Measurements from ENCODE around the gene FOXC1. TPM values are rescaled to one million over a fixed set of nuclear protein-coding genes. Genes with fewer than 3 reads are reported as not detected.

The FOXC1 gene
- total and polyA plus RNA-seq, 10 of the 15 experiments (the other 5 are each of a cell fraction or from before 2014, with no cell fraction given), result 0.13 to 1.5 (median 0.48) TPM; not detected in 2

DNA sequence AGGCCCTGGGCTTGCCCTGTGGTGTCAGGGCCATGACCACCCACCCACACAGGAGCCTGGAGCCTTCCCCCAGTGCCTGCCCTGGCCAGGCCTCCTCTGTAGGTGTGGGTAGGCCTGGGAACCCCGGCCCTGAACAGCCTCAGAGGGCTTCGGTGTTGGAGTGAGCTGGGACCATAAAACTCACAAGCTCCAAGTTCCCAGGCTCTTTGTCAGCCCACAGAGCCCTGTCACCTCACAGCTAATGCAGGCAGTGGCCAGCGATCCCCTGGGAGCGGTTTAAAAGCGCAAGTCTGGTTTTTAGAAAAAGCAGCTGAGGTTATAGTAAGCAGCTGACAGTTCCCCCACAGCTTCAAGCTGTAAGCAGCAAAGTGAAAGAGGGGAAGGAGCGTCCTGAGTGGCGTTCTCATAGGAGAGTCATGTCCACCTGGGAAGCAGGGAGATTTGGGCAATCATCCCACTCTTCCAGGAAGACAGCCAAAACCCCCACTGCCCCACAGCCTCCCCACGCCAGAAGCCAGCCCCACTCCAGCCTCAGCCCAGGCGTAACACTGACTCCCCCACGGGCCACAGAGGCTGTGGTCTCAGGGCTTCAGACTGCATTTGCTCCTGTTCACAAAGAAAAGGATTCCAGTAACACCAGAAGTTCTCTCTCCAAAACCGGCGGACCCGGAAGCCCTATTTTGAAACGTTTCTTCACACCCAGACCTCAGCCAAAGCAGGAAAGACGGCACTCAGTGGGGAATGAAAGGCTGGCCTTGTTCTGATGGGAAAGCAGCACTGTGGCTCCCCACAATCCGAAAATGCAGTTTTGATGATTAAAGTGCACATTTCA is 34.3 kb upstream of the FOXC1 start (continued):
- TF ChIP-seq BHLHE40 (IDR thresholded peaks at IDR 0.05; ENCODE audit: borderline replicate concordance in 1 of 2, low read depth in 2 of 2, low read length in 1 of 2), result peak; percentile 39 to 57; a peak in 2 of 4 replicates
- TF ChIP-seq GATAD2B (conservative IDR thresholded peaks at IDR 0.05; ENCODE audit: low read depth), result peak; percentile 96
- no peak for TF ChIP-seq EGR1 (IDR thresholded peaks at IDR 0.05; ENCODE audit: borderline replicate concordance in 1 of 2, low read depth in 2 of 2, low read length in 2 of 2)
- peak; percentile 50; the same call in 1 of the 2 replicates for TF ChIP-seq ATF7 (IDR thresholded peaks at IDR 0.05; ENCODE audit: low read depth)
- TF ChIP-seq MEF2B (IDR thresholded peaks at IDR 0.05; ENCODE audit: partially characterized antibody, poor library complexity, severe bottlenecking), result peak; percentile 99
- no peak for TF ChIP-seq ZNF24 (IDR thresholded peaks at IDR 0.05)
- peak; percentile 69; the same call in 1 of the 2 replicates for TF ChIP-seq RB1 (IDR thresholded peaks at IDR 0.05; ENCODE audit: borderline replicate concordance)
- peak; percentile 79 for TF ChIP-seq NR2F1 (conservative IDR thresholded peaks at IDR 0.05)
- 0 out of 2 replicates have a peak, but pooled peaks have one; percentile 43 for TF ChIP-seq PAX5 (IDR thresholded peaks at IDR 0.05; ENCODE audit: borderline replicate concordance, low read depth, low read length)
- peak; percentile 68 for TF ChIP-seq MTA2 (IDR thresholded peaks at IDR 0.05; ENCODE audit: low read depth)
- no peak for TF ChIP-seq NFYB (IDR thresholded peaks at IDR 0.05; ENCODE audit: insufficient read depth, low read depth, low read length)
- TF ChIP-seq RUNX3 (IDR thresholded peaks at IDR 0.05; ENCODE audit: low read length), result peak; percentile 43

DNA sequence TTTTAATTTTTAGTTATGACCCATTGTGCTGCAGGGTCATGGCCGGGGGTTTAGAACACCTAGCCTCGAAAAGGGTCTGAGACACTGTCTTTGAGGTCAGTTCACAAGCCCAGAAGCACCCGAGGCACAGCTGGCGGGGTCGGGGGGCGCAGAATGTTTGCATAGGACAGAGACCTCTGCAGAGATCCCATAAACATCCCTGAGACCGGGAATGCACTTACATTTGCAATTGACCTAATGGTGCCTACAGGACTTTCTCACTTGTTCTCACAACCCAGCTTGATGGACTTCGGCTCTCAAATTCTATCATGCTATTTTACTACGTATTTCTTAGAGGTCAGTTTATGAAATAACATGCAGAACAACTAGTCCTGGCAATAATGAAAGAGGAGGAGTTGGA is 33.5 kb upstream of the FOXC1 start:
- CTCF ChIA-PET, result interaction anchor here (0.8 kb wide), 1 partner anchor 24 kb away, joined by 3 read pairs; no protein-coding TSS in a partner anchor
- SMC1A ChIA-PET (ENCODE audit: uncharacterized antibody, unreplicated experiment), result interaction anchor here (6.0 kb wide), 1 partner anchor 15 kb away, joined by 41 read pairs; no protein-coding TSS in a partner anchor
- Histone ChIP-seq H3K27me3 (replicated peaks in 1 of 2; ENCODE audit: control insufficient read depth in 2 of 2, insufficient read depth in 2 of 2, low read length in 1 of 2) (peaks cover 0 to 2% of the 10 kb centered on the region in 2 experiments; a peak in 1 of 4 replicates), H3K9me3 (replicated peaks; ENCODE audit: control insufficient read depth, insufficient read depth, low read length) (peaks cover 9% of the 10 kb centered on the region; the same call in 2 of the 3 replicates), H3K4me3 (no peak overlapping the region), H3K36me3 (ENCODE audit: control insufficient read depth in 2 of 2, insufficient read depth in 2 of 2, low read length in 1 of 2) (no peaks in the 10 kb centered on the region), H2AFZ (ENCODE audit: control insufficient read depth, low read depth, low read length) (no peak overlapping the region), H3K4me1 (ENCODE audit: control insufficient read depth, insufficient read depth, low read length) (peaks cover 22% of the 10 kb centered on the region), H3K79me2 (ENCODE audit: control insufficient read depth, insufficient read depth, low read length) (no peaks in the 10 kb centered on the region), H3K9ac (ENCODE audit: control insufficient read depth, insufficient read depth, low read length) (no peak overlapping the region), H3K27ac (ENCODE audit: control insufficient read depth, insufficient read depth) (no peak overlapping the region), H4K20me1 (ENCODE audit: control insufficient read depth, insufficient read depth) (no peaks in the 10 kb centered on the region), H3K4me2 (ENCODE audit: control insufficient read depth, insufficient read depth) (no peak overlapping the region)
- RAD21 ChIA-PET (ENCODE audit: unreplicated experiment), result interaction anchor here (1.3 kb wide), 1 partner anchor 21 kb away, joined by 3 read pairs; no protein-coding TSS in a partner anchor
- BruUV-seq (replicated peaks), result no TSS peak
- ATAC-seq (no peak), FAIRE-seq (no peak), DNase-seq (ENCODE audit: low read depth, low spot score) (no peak)
- POLR2A ChIA-PET, result interaction anchor here (2.3 kb wide), 1 partner anchor 106 kb away, joined by 12 read pairs; no protein-coding TSS in a partner anchor
- 58% methylated on average over 9 of the region's 9 CpGs for WGBS (ENCODE audit: insufficient coverage, insufficient replicate concordance, low lambda C conversion rate, missing lambda C conversion rate)
- intact Hi-C loops (cut with micrococcal nuclease; ENCODE audit: unreplicated experiment) (no loop called here), in situ Hi-C loops (cut with MboI) (loop anchor here (25.0 kb wide), 1 partner anchor 1361 kb away; no protein-coding TSS in a partner anchor)
- TF ChIP-seq, protein P1, sequence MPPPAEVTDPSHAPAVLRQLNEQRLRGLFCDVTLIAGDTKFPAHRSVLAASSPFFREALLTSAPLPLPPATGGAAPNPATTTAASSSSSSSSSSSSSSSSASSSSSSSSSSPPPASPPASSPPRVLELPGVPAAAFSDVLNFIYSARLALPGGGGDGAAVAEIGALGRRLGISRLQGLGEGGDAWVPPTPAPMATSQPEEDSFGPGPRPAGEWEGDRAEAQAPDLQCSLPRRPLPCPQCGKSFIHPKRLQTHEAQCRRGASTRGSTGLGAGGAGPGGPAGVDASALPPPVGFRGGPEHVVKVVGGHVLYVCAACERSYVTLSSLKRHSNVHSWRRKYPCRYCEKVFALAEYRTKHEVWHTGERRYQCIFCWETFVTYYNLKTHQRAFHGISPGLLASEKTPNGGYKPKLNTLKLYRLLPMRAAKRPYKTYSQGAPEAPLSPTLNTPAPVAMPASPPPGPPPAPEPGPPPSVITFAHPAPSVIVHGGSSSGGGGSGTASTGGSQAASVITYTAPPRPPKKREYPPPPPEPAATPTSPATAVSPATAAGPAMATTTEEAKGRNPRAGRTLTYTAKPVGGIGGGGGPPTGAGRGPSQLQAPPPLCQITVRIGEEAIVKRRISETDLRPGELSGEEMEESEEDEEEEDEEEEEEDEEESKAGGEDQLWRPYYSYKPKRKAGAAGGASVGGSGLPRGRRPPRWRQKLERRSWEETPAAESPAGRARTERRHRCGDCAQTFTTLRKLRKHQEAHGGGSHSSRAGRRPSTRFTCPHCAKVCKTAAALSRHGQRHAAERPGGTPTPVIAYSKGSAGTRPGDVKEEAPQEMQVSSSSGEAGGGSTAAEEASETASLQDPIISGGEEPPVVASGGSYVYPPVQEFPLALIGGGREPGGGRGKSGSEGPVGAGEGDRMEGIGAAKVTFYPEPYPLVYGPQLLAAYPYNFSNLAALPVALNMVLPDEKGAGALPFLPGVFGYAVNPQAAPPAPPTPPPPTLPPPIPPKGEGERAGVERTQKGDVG (CRISPR knock-in tag; IDR thresholded peaks at IDR 0.05), result no peak
- no peak for TF ChIP-seq CTCF (IDR thresholded peaks at IDR 0.05 in 2 of 3, conservative IDR thresholded peaks at IDR 0.05 in 1 of 3; ENCODE audit: control insufficient read depth in 2 of 3, extremely low read depth in 1 of 3, insufficient read depth in 1 of 3, low read depth in 3 of 3, low read length in 3 of 3)

All from GM12878 (cell line).